ENCODE data around the gene TSHZ2.

TSHZ2 gene

GRCh38 chr20:52974179-52974594 is 2.0 kb downstream of the TSHZ2 start:
- TF ChIP-seq LEF1 (IDR thresholded peaks at IDR 0.05; ENCODE audit: borderline replicate concordance), result peak; percentile 99
- peak; percentile 51; the same call in 1 of the 2 replicates for TF ChIP-seq CTBP1 (IDR thresholded peaks at IDR 0.05; ENCODE audit: borderline replicate concordance)
- TF ChIP-seq BHLHE40 (IDR thresholded peaks at IDR 0.05; ENCODE audit: borderline replicate concordance), result no peak
- no peak for TF ChIP-seq SP1 (IDR thresholded peaks at IDR 0.05)
- peak; percentile 95 for TF ChIP-seq PKNOX1 (IDR thresholded peaks at IDR 0.05)
- POLR2A ChIA-PET, result no interaction called here
- DNase-seq (ENCODE audit: extremely low spot score), result peak; percentile 15
- CTCF ChIA-PET, result interaction anchor here (0.7 kb wide), 1 partner anchor 152 kb away, joined by 3 read pairs; no protein-coding TSS in a partner anchor

GRCh38 chr20:52975029-52975732 is 3.0 kb downstream of the TSHZ2 start:
- TF ChIP-seq CTBP1 (IDR thresholded peaks at IDR 0.05; ENCODE audit: borderline replicate concordance), result no peak
- TF ChIP-seq ZNF384 (IDR thresholded peaks at IDR 0.05), result no peak
- no peak for TF ChIP-seq L3MBTL2 (conservative IDR thresholded peaks at IDR 0.05)
- TF ChIP-seq ELF4 (IDR thresholded peaks at IDR 0.05), result no peak
- TF ChIP-seq SUZ12 (IDR thresholded peaks at IDR 0.05), result no peak
- no peak for TF ChIP-seq BHLHE40 (IDR thresholded peaks at IDR 0.05; ENCODE audit: borderline replicate concordance)
- no peak for TF ChIP-seq TARDBP (IDR thresholded peaks at IDR 0.05)
- TF ChIP-seq FOXM1 (IDR thresholded peaks at IDR 0.05; ENCODE audit: borderline replicate concordance), result no peak
- TF ChIP-seq ARNT (IDR thresholded peaks at IDR 0.05), result no peak
- DNase-seq (ENCODE audit: extremely low spot score), result no peak
- ChIA-PET CTCF (interaction anchor here (0.6 to 0.8 kb wide), 3 partner anchors 187 to 379 kb away, joined by 5 to 9 read pairs (median 6); no protein-coding TSS in a partner anchor), POLR2A (interaction anchor here (0.7 kb wide), 1 partner anchor 18 kb away, joined by 3 read pairs; no protein-coding TSS in a partner anchor)

GRCh38 chr20:52975803-52976531 is 3.8 kb downstream of the TSHZ2 start:
- no peak for TF ChIP-seq SP1 (IDR thresholded peaks at IDR 0.05)
- TF ChIP-seq FOXM1 (IDR thresholded peaks at IDR 0.05; ENCODE audit: borderline replicate concordance), result no peak
- no peak for TF ChIP-seq FOXK2 (IDR thresholded peaks at IDR 0.05)
- no peak for TF ChIP-seq L3MBTL2 (conservative IDR thresholded peaks at IDR 0.05)
- TF ChIP-seq BHLHE40 (IDR thresholded peaks at IDR 0.05; ENCODE audit: borderline replicate concordance), result no peak
- TF ChIP-seq ELF4 (IDR thresholded peaks at IDR 0.05), result no peak
- no peak for TF ChIP-seq ZNF384 (IDR thresholded peaks at IDR 0.05)
- no peak for TF ChIP-seq CTBP1 (IDR thresholded peaks at IDR 0.05; ENCODE audit: borderline replicate concordance)
- no peak for TF ChIP-seq ARNT (IDR thresholded peaks at IDR 0.05)
- no peak for TF ChIP-seq HDGF (IDR thresholded peaks at IDR 0.05; ENCODE audit: borderline replicate concordance)
- no peak for TF ChIP-seq PKNOX1 (IDR thresholded peaks at IDR 0.05)
- TF ChIP-seq TARDBP (IDR thresholded peaks at IDR 0.05), result no peak
- no peak for TF ChIP-seq FOXA1 (IDR thresholded peaks at IDR 0.05)
- TF ChIP-seq NFRKB (IDR thresholded peaks at IDR 0.05), result no peak
- no peak for TF ChIP-seq SUZ12 (IDR thresholded peaks at IDR 0.05)
- no peak for TF ChIP-seq LEF1 (IDR thresholded peaks at IDR 0.05; ENCODE audit: borderline replicate concordance)
- ChIA-PET CTCF (no interaction called here), POLR2A (no interaction called here)
- no peak for DNase-seq (ENCODE audit: extremely low spot score)

GRCh38 chr20:52978851-52979250 is 6.7 kb downstream of the TSHZ2 start:
- CTCF ChIA-PET, result interaction anchor here (0.6 kb wide), 1 partner anchor 13 kb away, joined by 4 read pairs; no protein-coding TSS in a partner anchor
- POLR2A ChIA-PET, result no interaction called here
- DNase-seq (ENCODE audit: extremely low spot score), result no peak
- no peak for TF ChIP-seq ELF4 (IDR thresholded peaks at IDR 0.05)
- no peak for TF ChIP-seq SUZ12 (IDR thresholded peaks at IDR 0.05)
- TF ChIP-seq CTBP1 (IDR thresholded peaks at IDR 0.05; ENCODE audit: borderline replicate concordance), result no peak
- TF ChIP-seq PKNOX1 (IDR thresholded peaks at IDR 0.05), result no peak
- TF ChIP-seq HDGF (IDR thresholded peaks at IDR 0.05; ENCODE audit: borderline replicate concordance), result no peak
- TF ChIP-seq LEF1 (IDR thresholded peaks at IDR 0.05; ENCODE audit: borderline replicate concordance), result no peak
- TF ChIP-seq FOXM1 (IDR thresholded peaks at IDR 0.05; ENCODE audit: borderline replicate concordance), result no peak
- no peak for TF ChIP-seq BHLHE40 (IDR thresholded peaks at IDR 0.05; ENCODE audit: borderline replicate concordance)
- no peak for TF ChIP-seq TARDBP (IDR thresholded peaks at IDR 0.05)
- TF ChIP-seq SP1 (IDR thresholded peaks at IDR 0.05), result no peak
- no peak for TF ChIP-seq ARNT (IDR thresholded peaks at IDR 0.05)
- no peak for TF ChIP-seq NFRKB (IDR thresholded peaks at IDR 0.05)
- no peak for TF ChIP-seq FOXA1 (IDR thresholded peaks at IDR 0.05)
- TF ChIP-seq ZNF384 (IDR thresholded peaks at IDR 0.05), result no peak
- TF ChIP-seq FOXK2 (IDR thresholded peaks at IDR 0.05), result no peak
- no peak for TF ChIP-seq L3MBTL2 (conservative IDR thresholded peaks at IDR 0.05)

GRCh38 chr20:52981051-52981450 is 8.9 kb downstream of the TSHZ2 start:
- no peak for DNase-seq (ENCODE audit: extremely low spot score)
- TF ChIP-seq FOXK2 (IDR thresholded peaks at IDR 0.05), result no peak
- no peak for TF ChIP-seq LEF1 (IDR thresholded peaks at IDR 0.05; ENCODE audit: borderline replicate concordance)
- TF ChIP-seq ARNT (IDR thresholded peaks at IDR 0.05), result no peak
- TF ChIP-seq ZNF384 (IDR thresholded peaks at IDR 0.05), result no peak
- no peak for TF ChIP-seq CTBP1 (IDR thresholded peaks at IDR 0.05; ENCODE audit: borderline replicate concordance)
- TF ChIP-seq FOXM1 (IDR thresholded peaks at IDR 0.05; ENCODE audit: borderline replicate concordance), result no peak
- no peak for TF ChIP-seq NFRKB (IDR thresholded peaks at IDR 0.05)
- TF ChIP-seq HDGF (IDR thresholded peaks at IDR 0.05; ENCODE audit: borderline replicate concordance), result no peak
- TF ChIP-seq SP1 (IDR thresholded peaks at IDR 0.05), result no peak
- TF ChIP-seq SUZ12 (IDR thresholded peaks at IDR 0.05), result no peak
- no peak for TF ChIP-seq TARDBP (IDR thresholded peaks at IDR 0.05)
- no peak for TF ChIP-seq ELF4 (IDR thresholded peaks at IDR 0.05)
- no peak for TF ChIP-seq FOXA1 (IDR thresholded peaks at IDR 0.05)
- TF ChIP-seq BHLHE40 (IDR thresholded peaks at IDR 0.05; ENCODE audit: borderline replicate concordance), result no peak
- no peak for TF ChIP-seq PKNOX1 (IDR thresholded peaks at IDR 0.05)
- no peak for TF ChIP-seq L3MBTL2 (conservative IDR thresholded peaks at IDR 0.05)
- POLR2A ChIA-PET, result no interaction called here
- CTCF ChIA-PET, result no interaction called here

All from HEK293T (cell line).